H1 (cell line): ENCODE measurements around the gene MRPL52. TPM values are rescaled to one million over a fixed set of nuclear protein-coding genes. Genes with fewer than 3 reads are reported as not detected.

Source experiments
- BCL11A ChIP-seq, 2 experiments: IDR thresholded peaks; one replicate each; pipeline ENCODE4 v1.6.1; 2011; ENCODE audit warnings: low read depth in 2 of 2, low read length in 2 of 2, mild to moderate bottlenecking in 2 of 2
- CBX8 ChIP-seq: fragments of 300-800, 300-1000 bp; sonication (generic); IDR thresholded peaks from 2 replicates; pipeline ENCODE4 v1.7.1; 2016; ENCODE audit warnings: low read depth, low read length, borderline replicate concordance
- CHD1 ChIP-seq: IDR thresholded peaks from 2 replicates; pipeline ENCODE4 v1.6.1; 2012; ENCODE audit warnings: low read depth, low read length, improper control_type of control experiment
- EZH2 ChIP-seq: fragments of 200-600 bp; sonication (generic); IDR thresholded peaks from 2 replicates; pipeline ENCODE4 v1.7.1; 2012; ENCODE audit warnings: low read depth, mild to moderate bottlenecking, moderate library complexity, low read length, inconsistent platforms; ENCODE audit not compliant: severe bottlenecking
- FOSL1 ChIP-seq: IDR thresholded peaks from 2 replicates; pipeline ENCODE4 v1.6.1; 2011; ENCODE audit warnings: mild to moderate bottlenecking, low read depth, low read length, moderate library complexity; ENCODE audit not compliant: insufficient read depth
- NRF1 ChIP-seq: IDR thresholded peaks from 2 replicates; pipeline ENCODE4 v1.6.1; 2011; ENCODE audit warnings: mild to moderate bottlenecking, low read depth, low read length, improper control_type of control experiment
- RFX5 ChIP-seq: IDR thresholded peaks from 2 replicates; pipeline ENCODE4 v1.6.1; 2011; ENCODE audit warnings: low read depth, low read length, improper control_type of control experiment, borderline replicate concordance
- RXRA ChIP-seq: IDR thresholded peaks from 2 replicates; pipeline ENCODE4 v1.6.1; 2011; ENCODE audit warnings: low read depth, mild to moderate bottlenecking, low read length, moderate library complexity; ENCODE audit not compliant: insufficient read depth
- SIRT6 ChIP-seq: IDR thresholded peaks from one replicate; pipeline ENCODE4 v1.7.1; 2012; ENCODE audit warnings: low read length, inconsistent platforms
- SP1 ChIP-seq: IDR thresholded peaks from 2 replicates; pipeline ENCODE4 v1.6.1; 2011; ENCODE audit warnings: low read depth, low read length
- SP2 ChIP-seq: IDR thresholded peaks from 2 replicates; pipeline ENCODE4 v1.6.1; 2012; ENCODE audit warnings: mild to moderate bottlenecking, low read length, inconsistent platforms
- TAF1 ChIP-seq: IDR thresholded peaks from 2 replicates; pipeline ENCODE4 v1.6.1; 2011; ENCODE audit warnings: mild to moderate bottlenecking, low read depth, low read length
- polyA plus RNA-seq, 7 experiments: library from polyadenylated mRNA; depleted of rRNA in 3 of 7; stranded (reverse) in 5 of 7; unstranded in 2 of 7; fragments of >200 nt in 5 of 7; fragments of 200-250 nt in 2 of 7; gene quantifications; 1 replicate in 5 of 7; 2 replicates in 1 of 7; 4 replicates in 1 of 7; pipeline versions ENCODE4 v1.2.1 to v1.2.3, GENCODE V29; 2011 to 2013; ENCODE audit warnings: missing spikeins in 2 of 7, mixed read lengths in 2 of 7
- total RNA-seq: library from RNA; stranded (reverse); fragmentation: NEBNext Ultra II Directional; extraction: Animal tissue kit (Norgen Biotek cat#: 25700); gene quantifications from 2 replicates; pipeline ENCODE4 v1.2.1, GENCODE V29; 2021

Gene MRPL52
- total and polyA plus RNA-seq, 2 of the 8 experiments (the other 6 are each of a cell fraction or from before 2014, with no cell fraction given): 70.5 to 176 TPM

DNA sequence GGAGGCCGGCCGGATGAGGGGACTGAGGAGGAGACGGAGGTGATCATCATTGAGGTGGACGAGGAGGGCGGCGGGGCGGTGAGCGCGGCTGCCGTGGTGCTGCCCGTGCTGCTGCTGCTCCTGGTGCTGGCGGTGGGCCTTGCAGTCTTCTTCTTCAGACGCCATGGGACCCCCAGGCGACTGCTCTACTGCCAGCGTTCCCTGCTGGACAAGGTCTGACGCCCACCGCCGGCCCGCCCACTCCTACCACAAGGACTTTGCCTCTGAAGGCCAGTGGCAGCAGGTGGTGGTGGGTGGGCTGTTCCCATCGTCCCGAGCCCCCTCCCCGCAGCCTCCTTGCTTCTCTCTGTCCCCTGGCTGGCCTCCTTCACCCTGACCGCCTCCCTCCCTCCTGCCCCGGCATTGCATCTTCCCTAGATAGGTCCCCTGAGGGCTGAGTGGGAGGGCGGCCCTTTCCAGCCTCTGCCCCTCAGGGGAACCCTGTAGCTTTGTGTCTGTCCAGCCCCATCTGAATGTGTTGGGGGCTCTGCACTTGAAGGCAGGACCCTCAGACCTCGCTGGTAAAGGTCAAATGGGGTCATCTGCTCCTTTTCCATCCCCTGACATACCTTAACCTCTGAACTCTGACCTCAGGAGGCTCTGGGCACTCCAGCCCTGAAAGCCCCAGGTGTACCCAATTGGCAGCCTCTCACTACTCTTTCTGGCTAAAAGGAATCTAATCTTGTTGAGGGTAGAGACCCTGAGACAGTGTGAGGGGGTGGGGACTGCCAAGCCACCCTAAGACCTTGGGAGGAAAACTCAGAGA is 16.3 kb downstream of the MRPL52 start (continued):
- TF ChIP-seq EZH2: no peak
- no peak for TF ChIP-seq TAF1
- TF ChIP-seq FOSL1: no peak
- no peak for TF ChIP-seq CBX8
- TF ChIP-seq NRF1: no peak
- no peak for TF ChIP-seq SIRT6
- no peak for TF ChIP-seq BCL11A (IDR thresholded peaks at IDR 0.05; ENCODE audit: low read depth in 2 of 2, low read length in 2 of 2)
- no peak for TF ChIP-seq RXRA
- no peak for TF ChIP-seq SP2
- TF ChIP-seq CHD1: no peak
- TF ChIP-seq SP1: no peak
- TF ChIP-seq RFX5: no peak
